ENCODE data around the gene KIAA0232.

Gene KIAA0232

DNA sequence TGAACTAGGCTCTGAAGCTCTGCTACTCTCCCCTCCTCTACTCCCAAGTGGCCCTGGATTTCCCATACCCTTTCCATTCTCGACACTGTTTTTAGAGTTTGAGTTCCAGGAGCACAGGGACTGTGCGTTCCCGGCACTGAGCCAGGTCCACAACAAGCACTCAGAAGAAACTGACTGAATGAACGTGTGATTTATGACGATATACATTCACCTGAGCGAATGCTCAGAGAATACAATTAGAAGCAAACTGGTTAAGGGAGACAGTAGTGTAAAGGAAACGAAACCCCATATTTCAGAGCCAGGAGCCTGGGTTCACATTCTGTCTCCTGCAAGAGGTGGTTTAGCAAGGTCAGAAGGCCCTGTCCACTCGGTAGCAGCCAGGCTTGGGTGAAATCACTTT, 1.4 kb upstream of the KIAA0232 start:
- peak overlapping the region; percentile 91 to 98 for H3K4me3 ChIP-seq
- H3K4me1 ChIP-seq: peaks cover 4 to 57% (median 45%) of the 10 kb centered on the region in 4 donors
- DNase-seq: peak; percentile 64 to 86
- H3K27ac ChIP-seq: peak overlapping the region; percentile 100
- TF ChIP-seq, protein P1, sequence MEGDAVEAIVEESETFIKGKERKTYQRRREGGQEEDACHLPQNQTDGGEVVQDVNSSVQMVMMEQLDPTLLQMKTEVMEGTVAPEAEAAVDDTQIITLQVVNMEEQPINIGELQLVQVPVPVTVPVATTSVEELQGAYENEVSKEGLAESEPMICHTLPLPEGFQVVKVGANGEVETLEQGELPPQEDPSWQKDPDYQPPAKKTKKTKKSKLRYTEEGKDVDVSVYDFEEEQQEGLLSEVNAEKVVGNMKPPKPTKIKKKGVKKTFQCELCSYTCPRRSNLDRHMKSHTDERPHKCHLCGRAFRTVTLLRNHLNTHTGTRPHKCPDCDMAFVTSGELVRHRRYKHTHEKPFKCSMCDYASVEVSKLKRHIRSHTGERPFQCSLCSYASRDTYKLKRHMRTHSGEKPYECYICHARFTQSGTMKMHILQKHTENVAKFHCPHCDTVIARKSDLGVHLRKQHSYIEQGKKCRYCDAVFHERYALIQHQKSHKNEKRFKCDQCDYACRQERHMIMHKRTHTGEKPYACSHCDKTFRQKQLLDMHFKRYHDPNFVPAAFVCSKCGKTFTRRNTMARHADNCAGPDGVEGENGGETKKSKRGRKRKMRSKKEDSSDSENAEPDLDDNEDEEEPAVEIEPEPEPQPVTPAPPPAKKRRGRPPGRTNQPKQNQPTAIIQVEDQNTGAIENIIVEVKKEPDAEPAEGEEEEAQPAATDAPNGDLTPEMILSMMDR (IDR thresholded peaks at IDR 0.05): no peak
- H3K27me3 ChIP-seq: no peaks in the 10 kb centered on the region
- no peaks in the 10 kb centered on the region for H3K9me3 ChIP-seq
- no peaks in the 10 kb centered on the region for H3K36me3 ChIP-seq
- intact Hi-C loops (cut with DNase I; ENCODE audit: low total_unique reads): loop anchor here (5.0 to 10.0 kb wide), 4 partner anchors 59 to 264 kb away; partner anchors contain the start of gene TADA2B

- no peak for DNase-seq
- intact Hi-C loops (cut with DNase I; ENCODE audit: low total_unique reads): loop anchor here (5.0 to 10.0 kb wide), 4 partner anchors 59 to 263 kb away; partner anchors contain the start of gene TADA2B
- H3K27ac ChIP-seq: peak overlapping the region; percentile 100
These were observed 966 bp upstream of the KIAA0232 start for GRCh38 chr4:6781561-6781960.

GRCh38 chr4:6782846-6783110, 251 bp downstream of the KIAA0232 start:
- H3K27ac ChIP-seq: peak overlapping the region; percentile 100
- TF ChIP-seq, protein P1 (IDR thresholded peaks at IDR 0.05): no peak
- H3K4me1 ChIP-seq: peaks cover 4 to 70% (median 47%) of the 10 kb centered on the region in 4 donors
- no peak for DNase-seq
- intact Hi-C loops (cut with DNase I; ENCODE audit: low total_unique reads): loop anchor here (5.0 to 10.0 kb wide), 4 partner anchors 60 to 262 kb away; partner anchors contain the start of gene TADA2B
- H3K4me3 ChIP-seq: peak overlapping the region; percentile 91 to 98
- H3K27me3 ChIP-seq: no peaks in the 10 kb centered on the region
- H3K9me3 ChIP-seq: no peaks in the 10 kb centered on the region
- H3K36me3 ChIP-seq: no peaks in the 10 kb centered on the region

More at GRCh38 chr4:6781561-6781960, 966 bp upstream of the KIAA0232 start:
- Histone ChIP-seq H3K36me3 (no peaks in the 10 kb centered on the region), H3K4me3 (peak overlapping the region; percentile 91 to 98), H3K4me1 (peaks cover 4 to 58% (median 45%) of the 10 kb centered on the region in 4 donors), H3K27me3 (no peaks in the 10 kb centered on the region), H3K9me3 (no peaks in the 10 kb centered on the region)
- TF ChIP-seq, protein P1 (IDR thresholded peaks at IDR 0.05): no peak

DNA sequence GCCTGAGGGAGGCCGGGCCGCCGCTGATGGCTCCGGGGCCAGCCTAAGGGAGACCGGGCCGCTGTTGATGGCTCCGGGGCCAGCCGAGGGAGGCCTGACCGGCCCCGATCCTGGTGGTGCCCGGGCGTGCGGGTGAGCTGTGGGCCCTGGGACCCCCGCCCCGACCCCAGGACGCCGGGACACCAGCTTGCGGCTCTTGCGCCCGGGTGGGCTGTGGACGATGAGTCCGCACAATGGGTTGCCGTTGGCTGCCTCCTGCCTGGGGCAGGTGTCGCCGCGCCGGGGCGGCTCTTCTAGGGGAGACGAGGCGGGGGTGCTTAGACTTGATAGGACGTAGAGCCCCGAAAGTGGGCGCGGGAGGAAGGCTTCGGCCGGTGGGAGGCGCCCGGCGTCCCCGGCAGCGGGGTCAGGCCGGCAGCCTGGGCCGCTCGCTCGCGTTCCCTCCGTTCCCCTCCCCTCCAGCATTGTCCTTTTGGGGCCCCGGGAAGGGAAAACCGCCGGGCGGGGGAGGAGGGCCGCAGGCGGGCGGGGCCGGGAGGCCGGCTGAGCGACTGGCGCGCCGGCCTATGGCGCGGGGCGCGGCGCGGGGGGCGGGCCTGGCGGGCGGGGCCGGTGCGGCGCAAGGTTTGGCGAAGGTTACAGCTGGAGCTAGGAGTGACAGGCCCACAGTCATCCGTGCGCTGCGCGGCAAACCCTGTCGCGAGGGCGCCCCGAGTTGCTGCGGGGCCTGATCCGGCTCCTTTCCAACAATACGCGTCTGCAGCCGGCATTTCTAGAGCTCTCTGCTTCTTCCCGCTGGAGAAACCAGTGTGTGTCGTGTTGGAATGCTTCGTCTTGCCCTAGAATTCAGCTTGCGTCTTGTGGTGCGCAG, 819 bp downstream of the KIAA0232 start:
- peak; percentile 84 to 96 for DNase-seq
- Histone ChIP-seq H3K27ac (peak overlapping the region; percentile 100), H3K4me1 (peaks cover 4 to 75% (median 48%) of the 10 kb centered on the region in 4 donors), H3K9me3 (no peaks in the 10 kb centered on the region), H3K4me3 (peak overlapping the region; percentile 91 to 98), H3K27me3 (no peaks in the 10 kb centered on the region), H3K36me3 (no peaks in the 10 kb centered on the region)
- TF ChIP-seq, protein P1 (IDR thresholded peaks at IDR 0.05): no peak
- intact Hi-C loops (cut with DNase I; ENCODE audit: low total_unique reads): loop anchor here (5.0 to 10.0 kb wide), 4 partner anchors 61 to 261 kb away; partner anchors contain the start of gene TADA2B

- Histone ChIP-seq H3K27me3 (no peaks in the 10 kb centered on the region), H3K27ac (no peak overlapping the region), H3K4me3 (no peak overlapping the region), H3K4me1 (peaks cover 4 to 75% (median 34%) of the 10 kb centered on the region in 4 donors), H3K36me3 (no peaks in the 10 kb centered on the region), H3K9me3 (no peaks in the 10 kb centered on the region)
- DNase-seq: no peak
- intact Hi-C loops (cut with DNase I; ENCODE audit: low total_unique reads): loop anchor here (5.0 to 10.0 kb wide), 2 partner anchors 87 to 259 kb away; partner anchors contain the start of gene TADA2B
- TF ChIP-seq, protein P1 (IDR thresholded peaks at IDR 0.05): no peak
These were observed 3.0 kb downstream of the KIAA0232 start for GRCh38 chr4:6785572-6785925.

All from tibial artery (tissue), 4 donors.